ENCODE results near the gene VEPH1.

Gene VEPH1

GRCh38 chr3:157526036-157526435 is 22.8 kb upstream of the VEPH1 start:
- Histone ChIP-seq H3K27ac (ENCODE audit: insufficient read depth, low read length, poor library complexity, severe bottlenecking) (no peak overlapping the region), H3K36me3 (ENCODE audit: control insufficient read depth, insufficient read depth, low read length) (no peaks in the 10 kb centered on the region), H3K9me3 (ENCODE audit: control insufficient read depth, low read length) (no peaks in the 10 kb centered on the region), H3K27me3 (replicated peaks; ENCODE audit: control insufficient read depth, insufficient read depth, low read length, poor library complexity, severe bottlenecking) (no peaks in the 10 kb centered on the region), H3K4me1 (ENCODE audit: control insufficient read depth, insufficient read depth, low read length, poor library complexity, severe bottlenecking) (no peaks in the 10 kb centered on the region), H3K4me3 (ENCODE audit: insufficient read depth, low read depth, low read length, poor library complexity, severe bottlenecking) (no peak overlapping the region)
- no peak for DNase-seq

- Histone ChIP-seq H3K27me3 (replicated peaks; ENCODE audit: control insufficient read depth, insufficient read depth, low read length, poor library complexity, severe bottlenecking) (no peaks in the 10 kb centered on the region), H3K4me1 (ENCODE audit: control insufficient read depth, insufficient read depth, low read length, poor library complexity, severe bottlenecking) (no peaks in the 10 kb centered on the region), H3K4me3 (ENCODE audit: insufficient read depth, low read depth, low read length, poor library complexity, severe bottlenecking) (no peak overlapping the region), H3K36me3 (ENCODE audit: control insufficient read depth, insufficient read depth, low read length) (no peaks in the 10 kb centered on the region), H3K9me3 (ENCODE audit: control insufficient read depth, low read length) (no peaks in the 10 kb centered on the region), H3K27ac (ENCODE audit: insufficient read depth, low read length, poor library complexity, severe bottlenecking) (no peak overlapping the region)
- DNase-seq: no peak
Measured at GRCh38 chr3:157523814-157524213, 20.6 kb upstream of the VEPH1 start.

- no peak overlapping the region for H3K4me3 ChIP-seq (ENCODE audit: insufficient read depth, low read depth, low read length, poor library complexity, severe bottlenecking)
- H3K27ac ChIP-seq (ENCODE audit: insufficient read depth, low read length, poor library complexity, severe bottlenecking): no peak overlapping the region
- no peaks in the 10 kb centered on the region for H3K27me3 ChIP-seq (replicated peaks; ENCODE audit: control insufficient read depth, insufficient read depth, low read length, poor library complexity, severe bottlenecking)
- no peaks in the 10 kb centered on the region for H3K36me3 ChIP-seq (ENCODE audit: control insufficient read depth, insufficient read depth, low read length)
- no peak for DNase-seq
- no peaks in the 10 kb centered on the region for H3K4me1 ChIP-seq (ENCODE audit: control insufficient read depth, insufficient read depth, low read length, poor library complexity, severe bottlenecking)
- H3K9me3 ChIP-seq (ENCODE audit: control insufficient read depth, low read length): no peaks in the 10 kb centered on the region
Measured at GRCh38 chr3:157522648-157523047, 19.4 kb upstream of the VEPH1 start.

GRCh38 chr3:157520485-157521150 is 17.4 kb upstream of the VEPH1 start:
- Histone ChIP-seq H3K27me3 (replicated peaks; ENCODE audit: control insufficient read depth, insufficient read depth, low read length, poor library complexity, severe bottlenecking) (no peaks in the 10 kb centered on the region), H3K9me3 (ENCODE audit: control insufficient read depth, low read length) (no peaks in the 10 kb centered on the region), H3K4me3 (ENCODE audit: insufficient read depth, low read depth, low read length, poor library complexity, severe bottlenecking) (no peak overlapping the region), H3K27ac (ENCODE audit: insufficient read depth, low read length, poor library complexity, severe bottlenecking) (no peak overlapping the region), H3K4me1 (ENCODE audit: control insufficient read depth, insufficient read depth, low read length, poor library complexity, severe bottlenecking) (no peaks in the 10 kb centered on the region), H3K36me3 (ENCODE audit: control insufficient read depth, insufficient read depth, low read length) (no peaks in the 10 kb centered on the region)
- no peak for DNase-seq

- H3K36me3 ChIP-seq (ENCODE audit: control insufficient read depth, insufficient read depth, low read length): no peaks in the 10 kb centered on the region
- no peaks in the 10 kb centered on the region for H3K4me1 ChIP-seq (ENCODE audit: control insufficient read depth, insufficient read depth, low read length, poor library complexity, severe bottlenecking)
- DNase-seq: no peak
- no peaks in the 10 kb centered on the region for H3K27me3 ChIP-seq (replicated peaks; ENCODE audit: control insufficient read depth, insufficient read depth, low read length, poor library complexity, severe bottlenecking)
- H3K4me3 ChIP-seq (ENCODE audit: insufficient read depth, low read depth, low read length, poor library complexity, severe bottlenecking): no peak overlapping the region
- no peak overlapping the region for H3K27ac ChIP-seq (ENCODE audit: insufficient read depth, low read length, poor library complexity, severe bottlenecking)
- H3K9me3 ChIP-seq (ENCODE audit: control insufficient read depth, low read length): no peaks in the 10 kb centered on the region
Measured at GRCh38 chr3:157518881-157519280, 15.7 kb upstream of the VEPH1 start.

- Histone ChIP-seq H3K9me3 (ENCODE audit: control insufficient read depth, low read length) (no peaks in the 10 kb centered on the region), H3K4me3 (ENCODE audit: insufficient read depth, low read depth, low read length, poor library complexity, severe bottlenecking) (no peak overlapping the region), H3K36me3 (ENCODE audit: control insufficient read depth, insufficient read depth, low read length) (no peaks in the 10 kb centered on the region), H3K27me3 (replicated peaks; ENCODE audit: control insufficient read depth, insufficient read depth, low read length, poor library complexity, severe bottlenecking) (no peaks in the 10 kb centered on the region), H3K4me1 (ENCODE audit: control insufficient read depth, insufficient read depth, low read length, poor library complexity, severe bottlenecking) (no peaks in the 10 kb centered on the region), H3K27ac (ENCODE audit: insufficient read depth, low read length, poor library complexity, severe bottlenecking) (no peak overlapping the region)
- no peak for DNase-seq
Measured at GRCh38 chr3:157516928-157517327, 13.7 kb upstream of the VEPH1 start.

- no peak for DNase-seq
- Histone ChIP-seq H3K4me3 (ENCODE audit: insufficient read depth, low read depth, low read length, poor library complexity, severe bottlenecking) (no peak overlapping the region), H3K27ac (ENCODE audit: insufficient read depth, low read length, poor library complexity, severe bottlenecking) (no peak overlapping the region), H3K27me3 (replicated peaks; ENCODE audit: control insufficient read depth, insufficient read depth, low read length, poor library complexity, severe bottlenecking) (no peaks in the 10 kb centered on the region), H3K36me3 (ENCODE audit: control insufficient read depth, insufficient read depth, low read length) (no peaks in the 10 kb centered on the region), H3K4me1 (ENCODE audit: control insufficient read depth, insufficient read depth, low read length, poor library complexity, severe bottlenecking) (no peaks in the 10 kb centered on the region), H3K9me3 (ENCODE audit: control insufficient read depth, low read length) (no peaks in the 10 kb centered on the region)
Measured at GRCh38 chr3:157515398-157515797, 12.2 kb upstream of the VEPH1 start.

- no peak overlapping the region for H3K27ac ChIP-seq (ENCODE audit: insufficient read depth, low read length, poor library complexity, severe bottlenecking)
- no peaks in the 10 kb centered on the region for H3K36me3 ChIP-seq (ENCODE audit: control insufficient read depth, insufficient read depth, low read length)
- DNase-seq: no peak
- H3K4me1 ChIP-seq (ENCODE audit: control insufficient read depth, insufficient read depth, low read length, poor library complexity, severe bottlenecking): no peaks in the 10 kb centered on the region
- H3K4me3 ChIP-seq (ENCODE audit: insufficient read depth, low read depth, low read length, poor library complexity, severe bottlenecking): no peak overlapping the region
- H3K27me3 ChIP-seq (replicated peaks; ENCODE audit: control insufficient read depth, insufficient read depth, low read length, poor library complexity, severe bottlenecking): no peaks in the 10 kb centered on the region
- H3K9me3 ChIP-seq (ENCODE audit: control insufficient read depth, low read length): no peaks in the 10 kb centered on the region
Measured at GRCh38 chr3:157514371-157514895, 11.2 kb upstream of the VEPH1 start.

- DNase-seq: no peak
- no peak overlapping the region for H3K27ac ChIP-seq (ENCODE audit: insufficient read depth, low read length, poor library complexity, severe bottlenecking)
- no peaks in the 10 kb centered on the region for H3K36me3 ChIP-seq (ENCODE audit: control insufficient read depth, insufficient read depth, low read length)
- H3K27me3 ChIP-seq (replicated peaks; ENCODE audit: control insufficient read depth, insufficient read depth, low read length, poor library complexity, severe bottlenecking): no peaks in the 10 kb centered on the region
- H3K4me1 ChIP-seq (ENCODE audit: control insufficient read depth, insufficient read depth, low read length, poor library complexity, severe bottlenecking): no peaks in the 10 kb centered on the region
- H3K4me3 ChIP-seq (ENCODE audit: insufficient read depth, low read depth, low read length, poor library complexity, severe bottlenecking): no peak overlapping the region
- H3K9me3 ChIP-seq (ENCODE audit: control insufficient read depth, low read length): no peaks in the 10 kb centered on the region
Measured at GRCh38 chr3:157513585-157513984, 10.4 kb upstream of the VEPH1 start.

GRCh38 chr3:157512534-157512933 is 9.3 kb upstream of the VEPH1 start:
- no peak overlapping the region for H3K4me3 ChIP-seq (ENCODE audit: insufficient read depth, low read depth, low read length, poor library complexity, severe bottlenecking)
- no peak overlapping the region for H3K27ac ChIP-seq (ENCODE audit: insufficient read depth, low read length, poor library complexity, severe bottlenecking)
- no peak for DNase-seq
- no peaks in the 10 kb centered on the region for H3K9me3 ChIP-seq (ENCODE audit: control insufficient read depth, low read length)
- H3K4me1 ChIP-seq (ENCODE audit: control insufficient read depth, insufficient read depth, low read length, poor library complexity, severe bottlenecking): no peaks in the 10 kb centered on the region
- no peaks in the 10 kb centered on the region for H3K36me3 ChIP-seq (ENCODE audit: control insufficient read depth, insufficient read depth, low read length)
- no peaks in the 10 kb centered on the region for H3K27me3 ChIP-seq (replicated peaks; ENCODE audit: control insufficient read depth, insufficient read depth, low read length, poor library complexity, severe bottlenecking)

All from effector memory CD4-positive, alpha-beta T cell (primary cell).